HG03280 (cell line): Measurements from ENCODE around the gene WDR74.
"Not testable (repeated sequence)": the region's sequence is repeated elsewhere in the genome, so short reads cannot be mapped to it uniquely, and the experiment has no call there.

Source experiments
- ATAC-seq: cut with Tn5 transposase; IDR thresholded peaks from one replicate; pipeline ENCODE4 v1.9.1; 2021; ENCODE audit warnings: mild to moderate bottlenecking, moderate library complexity; ENCODE audit not compliant: unreplicated experiment

Gene WDR74

GRCh38 chr11:62860835-62861563, 21.6 kb upstream of the WDR74 start:
- no peak for ATAC-seq

- not testable (repeated sequence) for ATAC-seq
Observed at GRCh38 chr11:62859281-62859703, 19.9 kb upstream of the WDR74 start.

- ATAC-seq, result no peak
Observed at GRCh38 chr11:62858201-62858600, 18.8 kb upstream of the WDR74 start.

- ATAC-seq, result no peak
Observed at GRCh38 chr11:62857541-62857982, 18.2 kb upstream of the WDR74 start.

- no peak for ATAC-seq
Observed at GRCh38 chr11:62856333-62856895, 17.0 kb upstream of the WDR74 start.

- ATAC-seq, result peak; percentile 83
Observed at GRCh38 chr11:62855571-62856332, 16.4 kb upstream of the WDR74 start.

- no peak for ATAC-seq
Observed at GRCh38 chr11:62854825-62855570, 15.6 kb upstream of the WDR74 start.

GRCh38 chr11:62854013-62854824, 14.8 kb upstream of the WDR74 start:
- no peak for ATAC-seq

GRCh38 chr11:62853279-62853965, 14.0 kb upstream of the WDR74 start:
- no peak for ATAC-seq

GRCh38 chr11:62852523-62853188, 13.3 kb upstream of the WDR74 start:
- ATAC-seq, result no peak

- no peak for ATAC-seq
Observed at GRCh38 chr11:62851807-62852522, 12.6 kb upstream of the WDR74 start.

- ATAC-seq, result no peak
Observed at GRCh38 chr11:62850911-62851806, 11.8 kb upstream of the WDR74 start.

GRCh38 chr11:62847767-62848314, 8.5 kb upstream of the WDR74 start:
- no peak for ATAC-seq

GRCh38 chr11:62846177-62846576, 6.8 kb upstream of the WDR74 start:
- ATAC-seq, result no peak

- no peak for ATAC-seq
Observed at GRCh38 chr11:62844154-62844553, 4.8 kb upstream of the WDR74 start.

- no peak for ATAC-seq
Observed at GRCh38 chr11:62843466-62843865, 4.1 kb upstream of the WDR74 start.

- ATAC-seq, result not testable (repeated sequence)
Observed at GRCh38 chr11:62842891-62843290, 3.5 kb upstream of the WDR74 start.
